Renal cortical epithelial cell (primary cell): ENCODE measurements around the gene RELA. TPM values are rescaled to one million over a fixed set of nuclear protein-coding genes. Genes with fewer than 3 reads are reported as not detected.
"Not testable (repeated sequence)": the region's sequence is repeated elsewhere in the genome, so short reads cannot be mapped to it uniquely, and the experiment has no call there.

Experiments
- DNase-seq: peaks from one replicate; pipeline ENCODE4 v3.0.0-alpha.2; 2011; ENCODE audit warnings: low read depth
- total RNA-seq: library from RNA; depleted of rRNA; stranded (reverse); fragments of >200 nt; gene quantifications from 2 replicates; pipeline ENCODE4 v1.2.3, GENCODE V29; 2014

The RELA gene
- total RNA-seq, 1 donor from 2014 or later: 23.2 TPM

- no peak for DNase-seq
These were observed 9.6 kb upstream of the RELA start for GRCh38 chr11:65672180-65672860.

- DNase-seq: peak; percentile 57
These were observed 1.0 kb upstream of the RELA start for GRCh38 chr11:65663639-65664200.

DNA sequence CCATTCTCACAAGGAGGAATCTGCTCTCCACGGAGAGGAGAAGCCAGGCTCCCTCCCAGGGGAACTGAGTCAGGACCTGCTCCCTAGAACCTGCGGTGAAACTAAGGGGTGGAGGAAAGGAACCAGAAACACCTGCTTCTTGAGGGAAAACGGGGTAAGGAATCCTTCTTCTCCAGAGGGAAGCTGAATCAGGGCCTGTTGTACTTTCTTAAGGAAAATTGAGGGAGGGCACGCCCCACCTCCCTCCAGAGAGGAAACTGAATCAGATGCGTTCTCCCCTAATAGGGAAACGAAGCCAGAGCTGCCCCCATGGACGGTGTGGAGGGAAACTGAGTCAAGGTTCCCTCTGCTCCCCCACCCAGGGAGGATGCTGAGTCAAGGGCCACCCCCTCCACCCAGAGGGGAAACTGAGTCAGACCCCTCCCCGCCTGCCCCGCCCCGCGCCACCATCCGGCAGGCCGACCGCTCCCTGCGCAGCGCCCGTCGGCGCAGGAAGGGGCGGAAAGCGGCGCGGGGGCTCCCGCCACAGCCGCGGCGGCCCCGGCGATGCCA is 393 bp downstream of the RELA start:
- DNase-seq: no peak

DNA sequence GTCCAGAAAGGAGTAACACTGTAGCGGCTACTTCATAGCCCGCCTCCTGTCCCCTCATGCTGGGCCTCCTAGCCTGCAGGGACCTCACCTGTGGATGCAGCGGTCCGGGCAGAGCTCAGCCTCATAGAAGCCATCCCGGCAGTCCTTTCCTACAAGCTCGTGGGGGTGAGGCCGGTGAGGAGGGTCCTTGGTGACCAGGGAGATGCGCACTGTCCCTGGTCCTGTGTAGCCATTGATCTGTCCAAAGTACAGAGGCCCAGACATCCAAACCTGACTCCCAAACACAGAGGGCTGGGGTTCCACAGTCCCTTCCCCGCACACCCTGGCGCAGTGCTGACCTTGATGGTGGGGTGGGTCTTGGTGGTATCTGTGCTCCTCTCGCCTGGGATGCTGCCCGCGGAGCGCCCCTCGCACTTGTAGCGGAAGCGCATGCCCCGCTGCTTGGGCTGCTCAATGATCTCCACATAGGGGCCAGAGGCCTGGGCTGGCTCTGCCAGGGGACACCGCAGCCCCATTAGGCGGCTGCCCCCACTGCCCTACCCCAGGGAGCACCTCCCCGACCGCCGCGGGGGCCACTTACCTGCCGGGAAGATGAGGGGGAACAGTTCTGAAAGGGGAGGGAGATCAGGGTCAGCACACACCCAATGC is 993 bp downstream of the RELA start:
- DNase-seq: no peak

- not testable (repeated sequence) for DNase-seq
These were observed 1.8 kb downstream of the RELA start for GRCh38 chr11:65660908-65661307.

DNA sequence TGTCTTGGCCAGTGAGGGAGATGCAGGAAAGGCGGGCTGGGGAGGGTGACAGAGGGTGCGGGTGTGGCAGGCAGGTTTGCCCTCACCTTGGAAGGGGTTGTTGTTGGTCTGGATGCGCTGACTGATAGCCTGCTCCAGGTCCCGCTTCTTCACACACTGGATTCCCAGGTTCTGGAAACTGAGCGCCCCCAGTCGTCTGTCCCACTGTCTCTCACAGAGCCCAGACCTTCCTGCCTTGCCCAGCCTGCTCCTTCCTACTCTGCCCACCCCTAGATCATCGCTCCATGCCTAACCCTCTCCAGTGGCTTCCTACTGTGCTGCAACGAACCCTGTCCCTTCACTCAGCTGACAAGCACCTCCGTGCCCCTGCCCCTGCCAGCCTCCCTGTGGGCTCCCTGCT is 2.7 kb downstream of the RELA start:
- no peak for DNase-seq

DNA sequence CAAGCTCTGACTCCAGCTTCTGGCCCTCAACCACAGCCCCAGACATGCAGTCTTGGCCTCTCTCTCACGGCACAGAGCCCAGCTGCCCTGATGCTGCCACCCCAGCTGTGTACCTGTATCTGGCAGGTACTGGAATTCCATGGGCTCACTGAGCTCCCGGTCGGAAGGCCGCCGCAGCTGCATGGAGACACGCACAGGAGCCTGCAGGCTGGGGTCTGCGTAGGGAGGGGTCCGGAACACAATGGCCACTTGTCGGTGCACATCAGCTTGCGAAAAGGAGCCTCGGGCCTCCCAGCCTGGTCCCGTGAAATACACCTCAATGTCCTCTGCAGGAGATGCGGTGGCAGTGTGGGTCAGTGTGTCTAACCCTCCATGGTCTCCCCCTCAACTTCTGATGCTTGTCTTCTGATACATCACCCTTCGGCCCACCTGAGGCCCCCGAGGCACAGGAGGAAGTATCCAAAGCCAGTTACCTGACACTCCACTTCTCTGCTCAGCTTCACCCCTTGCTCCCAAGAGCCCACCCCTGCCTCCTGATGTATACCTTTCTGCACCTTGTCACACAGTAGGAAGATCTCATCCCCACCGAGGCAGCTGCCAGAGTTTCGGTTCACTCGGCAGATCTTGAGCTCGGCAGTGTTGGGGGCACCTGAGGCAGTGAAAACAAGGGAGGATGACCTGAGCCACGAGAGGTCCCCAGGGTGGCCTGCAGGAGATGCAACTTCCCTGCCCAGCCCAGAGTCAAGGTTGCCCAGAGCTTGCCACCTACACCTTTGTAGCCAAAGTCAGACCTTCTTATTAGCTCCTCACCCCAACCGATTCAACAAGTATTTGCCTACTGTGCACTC is 4.3 kb downstream of the RELA start:
- no peak for DNase-seq

DNA sequence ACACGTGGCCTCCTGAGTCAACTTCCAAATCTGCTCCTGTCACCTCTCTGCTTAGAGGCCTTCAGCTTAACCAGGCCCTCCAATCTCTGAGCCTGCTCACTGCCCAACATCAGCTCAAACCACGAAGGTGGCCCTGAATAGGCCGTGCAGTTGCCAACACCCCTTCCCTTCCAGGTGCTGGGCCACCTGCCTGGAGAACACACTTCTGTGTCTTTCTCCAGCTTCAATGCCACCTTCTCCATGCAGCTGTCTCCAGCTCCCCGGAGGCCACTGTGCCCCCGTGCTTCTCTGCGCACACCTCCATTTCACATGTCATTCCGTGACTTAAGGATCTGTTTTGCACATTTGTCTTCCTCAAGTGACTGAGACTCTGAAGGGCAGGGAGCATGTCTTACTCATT is 5.3 kb downstream of the RELA start:
- DNase-seq: no peak

GRCh38 chr11:65655570-65656332 is 7.0 kb downstream of the RELA start:
- no peak for DNase-seq

GRCh38 chr11:65654375-65655349 is 8.1 kb downstream of the RELA start:
- DNase-seq: no peak

GRCh38 chr11:65653229-65654225 is 9.2 kb downstream of the RELA start:
- peak; percentile 22 for DNase-seq

GRCh38 chr11:65652511-65653228 is 10.0 kb downstream of the RELA start:
- peak; percentile 79 for DNase-seq

DNA sequence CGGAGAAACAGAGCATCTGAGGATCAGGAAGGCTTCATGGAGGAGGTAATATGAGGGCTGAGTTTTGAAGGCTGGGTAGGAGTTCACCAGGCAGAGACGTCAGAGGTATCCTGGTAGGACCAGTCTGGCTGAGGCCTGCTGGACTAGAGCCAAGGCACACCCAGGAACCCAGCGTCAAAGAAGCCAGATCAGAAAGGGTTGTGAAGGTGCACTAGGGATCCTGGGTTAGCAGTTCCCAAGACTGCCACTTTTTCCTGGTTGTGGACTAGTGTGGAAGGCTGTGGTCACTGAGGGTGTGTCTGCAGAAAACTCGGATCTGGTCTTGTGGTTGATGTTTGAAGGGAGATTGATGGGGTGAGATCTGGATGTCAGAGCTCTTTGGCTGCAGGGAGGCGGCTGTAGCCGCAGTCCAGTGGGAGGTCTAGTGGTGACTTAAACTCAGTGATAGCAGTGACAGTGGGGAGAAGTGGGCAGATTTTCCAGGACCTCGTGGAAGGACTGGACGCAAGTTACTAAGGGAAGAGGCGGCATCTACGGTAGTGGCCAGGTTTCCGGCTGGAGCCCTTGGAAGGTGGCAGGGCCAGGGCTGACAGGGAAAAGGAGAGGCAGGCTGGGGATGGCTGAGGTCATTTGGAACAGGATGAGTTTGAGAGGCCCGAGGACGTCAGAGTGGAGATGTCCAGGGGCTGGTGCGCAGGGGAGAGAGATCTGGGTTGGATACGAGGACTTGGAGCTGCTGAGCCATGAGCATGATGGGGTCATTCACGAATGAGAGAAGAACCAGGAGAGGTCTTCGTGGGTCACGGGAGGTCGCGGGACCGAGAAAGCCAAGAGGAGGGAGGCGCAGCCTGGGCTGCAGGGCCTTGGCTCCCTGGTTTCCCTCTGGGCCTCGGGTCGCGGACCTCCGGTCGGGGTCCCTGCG is 10.9 kb downstream of the RELA start:
- DNase-seq: peak; percentile 19

DNA sequence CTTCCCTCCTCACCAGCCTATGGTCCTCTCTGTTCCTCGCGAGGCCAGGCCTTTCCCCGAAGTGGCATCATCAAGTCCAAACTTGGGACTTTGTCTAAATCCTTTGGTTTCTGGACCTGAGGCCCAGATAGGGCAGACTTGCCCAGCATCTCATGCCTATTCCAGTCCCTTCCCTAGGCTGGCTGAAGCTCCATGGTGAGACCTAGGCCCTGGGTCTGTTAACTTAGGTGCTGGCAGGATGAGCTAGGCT is 11.5 kb downstream of the RELA start:
- DNase-seq: no peak

DNA sequence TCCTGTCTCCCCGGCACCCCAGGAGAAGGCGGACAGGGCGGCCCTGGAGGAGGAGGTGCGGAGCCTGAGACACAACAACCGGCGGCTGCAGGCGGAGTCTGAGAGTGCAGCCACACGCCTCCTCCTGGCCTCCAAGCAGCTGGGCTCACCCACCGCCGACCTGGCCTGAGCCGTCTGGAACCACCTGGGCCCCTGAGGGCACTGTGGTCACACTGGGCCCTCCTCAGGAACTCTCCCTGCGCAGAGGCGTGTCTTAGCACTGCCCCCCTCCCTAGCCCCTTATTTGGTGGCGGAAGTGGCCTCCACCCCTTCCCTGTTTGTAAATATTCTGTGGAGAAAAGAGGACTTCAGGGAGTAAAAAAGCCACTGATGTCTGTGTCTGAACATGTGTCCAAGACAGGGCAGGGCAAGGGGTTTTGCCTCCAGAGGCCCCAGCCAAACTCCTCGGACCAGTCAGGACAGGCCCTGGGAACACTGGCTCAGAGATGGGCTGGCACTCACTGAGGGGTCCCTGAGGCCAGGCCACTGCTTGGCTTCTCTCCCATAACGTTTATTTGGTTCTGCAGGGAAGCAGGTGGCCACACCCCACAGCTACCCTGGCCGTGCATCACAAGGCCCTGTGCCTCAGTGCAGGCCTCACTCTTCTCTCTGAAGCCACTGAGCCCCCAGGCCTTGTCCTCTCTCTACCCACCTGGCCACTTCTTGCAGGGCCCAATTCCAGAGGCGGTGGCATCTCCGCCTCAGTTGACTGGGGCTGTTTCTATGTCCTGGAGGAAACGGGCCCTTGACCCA is 12.0 kb downstream of the RELA start:
- no peak for DNase-seq
